Activated CD4-positive, alpha-beta memory T cell treated with anti-CD3 and anti-CD28 coated beads for 36 hours (primary cell): Measurements from ENCODE around the gene SLC36A1. TPM values are rescaled to one million over a fixed set of nuclear protein-coding genes. Genes with fewer than 3 reads are reported as not detected.
"Not testable (repeated sequence)": the region's sequence is repeated elsewhere in the genome, so short reads cannot be mapped to it uniquely, and the experiment has no call there.

Experiments used
- CTCF ChIA-PET: fragments of 350-600 bp; sonication (Branson Sonifier 250); formaldehyde crosslinking; loops from one replicate; lab custom pipeline; 2021; ENCODE audit warnings: antibody characterized with exemption, inconsistent platforms; lab: Charles Lee
- POLR2A ChIA-PET: fragments of 350-600 bp; sonication (Branson Sonifier 250); formaldehyde crosslinking; loops from one replicate; lab custom pipeline; 2021; ENCODE audit warnings: antibody characterized with exemption; lab: Charles Lee
- DNase-seq: peaks from one replicate; pipeline ENCODE4 v3.0.0-alpha.2; 2020
- H3K27ac Mint-ChIP-seq: one replicate; pipeline ENCODE4 v1.8.0; 2021; ENCODE audit warnings: mixed read lengths
- H3K27me3 Mint-ChIP-seq: one replicate; pipeline ENCODE4 v1.8.0; 2021; ENCODE audit warnings: mixed read lengths
- H3K36me3 Mint-ChIP-seq: one replicate; pipeline ENCODE4 v1.8.0; 2021; ENCODE audit warnings: mixed read lengths
- H3K4me1 Mint-ChIP-seq: one replicate; pipeline ENCODE4 v1.8.0; 2021; ENCODE audit warnings: low read depth, mixed read lengths
- H3K4me3 Mint-ChIP-seq: one replicate; pipeline ENCODE4 v1.8.0; 2021; ENCODE audit warnings: mild to moderate bottlenecking, mixed read lengths
- H3K9me3 Mint-ChIP-seq: one replicate; pipeline ENCODE4 v1.8.0; 2021; ENCODE audit warnings: mixed read lengths
- intact Hi-C: fragments of 100-400 bp; cut with micrococcal nuclease; formaldehyde crosslinking; loops from one replicate; pipeline ENCODE4 v1.15.1; 2023
- total RNA-seq, 2 experiments: library from RNA; stranded (reverse); gene quantifications; one replicate each; pipeline ENCODE4 v1.2.3, GENCODE V29; 2021

SLC36A1 gene
- total RNA-seq, 2 experiments from 2014 or later, result 3.8 to 3.9 TPM

GRCh38 chr5:151495320-151495719, 47.9 kb downstream of the SLC36A1 start:
- ChIA-PET CTCF (no interaction called here), POLR2A (no interaction called here)
- intact Hi-C loops, result no loop called here
- no peak for DNase-seq
- no peak overlapping the region for H3K27ac Mint-ChIP-seq
- no peaks in the 10 kb centered on the region for H3K36me3 Mint-ChIP-seq
- no peaks in the 10 kb centered on the region for H3K4me1 Mint-ChIP-seq
- H3K4me3 Mint-ChIP-seq, result no peak overlapping the region
- no peaks in the 10 kb centered on the region for H3K9me3 Mint-ChIP-seq
- H3K27me3 Mint-ChIP-seq, result no peaks in the 10 kb centered on the region

- CTCF ChIA-PET, result no interaction called here
- no peaks in the 10 kb centered on the region for H3K9me3 Mint-ChIP-seq
- H3K4me1 Mint-ChIP-seq, result peaks cover 5% of the 10 kb centered on the region
- H3K36me3 Mint-ChIP-seq, result no peaks in the 10 kb centered on the region
- POLR2A ChIA-PET, result no interaction called here
- intact Hi-C loops, result no loop called here
- H3K27me3 Mint-ChIP-seq, result no peaks in the 10 kb centered on the region
- no peak overlapping the region for H3K27ac Mint-ChIP-seq
- no peak overlapping the region for H3K4me3 Mint-ChIP-seq
- DNase-seq, result no peak
Observed at GRCh38 chr5:151496041-151496484, 48.7 kb downstream of the SLC36A1 start.

DNA sequence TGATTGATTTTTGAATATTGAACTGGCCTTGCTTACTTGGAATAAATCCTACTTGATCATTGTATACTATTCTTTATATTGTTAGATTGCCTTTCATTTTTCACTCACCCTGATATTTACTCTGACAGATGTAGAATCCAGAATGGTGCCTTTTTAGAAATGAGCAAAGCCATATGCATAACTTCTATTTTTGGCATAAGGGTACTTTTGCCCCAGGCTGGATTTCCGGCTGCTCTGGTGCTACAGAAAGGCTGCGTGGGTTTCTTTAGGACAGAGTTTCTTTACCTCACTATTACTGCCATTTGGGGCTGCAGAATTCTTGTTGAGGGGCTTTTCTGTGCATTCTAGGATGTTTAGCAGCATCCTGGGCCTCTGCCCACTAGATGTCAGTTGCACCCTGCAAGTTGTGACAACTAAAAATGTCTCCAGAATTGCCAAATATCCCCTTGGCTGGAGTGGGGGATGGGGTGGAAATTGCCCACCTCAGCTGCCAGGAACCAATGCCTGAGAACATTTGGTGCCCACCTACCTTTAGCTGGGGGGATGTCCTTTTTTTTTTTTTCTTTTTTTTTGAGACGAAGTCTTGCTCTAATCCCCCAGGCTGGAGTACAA, 50.1 kb downstream of the SLC36A1 start:
- no peaks in the 10 kb centered on the region for H3K36me3 Mint-ChIP-seq
- H3K9me3 Mint-ChIP-seq, result no peaks in the 10 kb centered on the region
- ChIA-PET CTCF (interaction anchor here (1.7 to 2.1 kb wide), 2 partner anchors 50 to 155 kb away, joined by 7 to 14 read pairs; partner anchors contain the start of gene SLC36A1), POLR2A (no interaction called here)
- no peak for DNase-seq
- no peak overlapping the region for H3K4me3 Mint-ChIP-seq
- no peaks in the 10 kb centered on the region for H3K27me3 Mint-ChIP-seq
- no peak overlapping the region for H3K27ac Mint-ChIP-seq
- intact Hi-C loops, result no loop called here
- H3K4me1 Mint-ChIP-seq, result peaks cover 5% of the 10 kb centered on the region

GRCh38 chr5:151498395-151499155, 51.2 kb downstream of the SLC36A1 start:
- DNase-seq, result no peak
- no peak overlapping the region for H3K4me3 Mint-ChIP-seq
- POLR2A ChIA-PET, result no interaction called here
- intact Hi-C loops, result no loop called here
- CTCF ChIA-PET, result interaction anchor here (1.1 to 2.1 kb wide), 3 partner anchors 10 to 154 kb away, joined by 3 to 14 read pairs (median 7); partner anchors contain the start of gene SLC36A1
- no peak overlapping the region for H3K27ac Mint-ChIP-seq
- H3K4me1 Mint-ChIP-seq, result peaks cover 5% of the 10 kb centered on the region
- no peaks in the 10 kb centered on the region for H3K27me3 Mint-ChIP-seq
- H3K9me3 Mint-ChIP-seq, result no peaks in the 10 kb centered on the region
- H3K36me3 Mint-ChIP-seq, result no peaks in the 10 kb centered on the region

GRCh38 chr5:151499501-151500035, 52.2 kb downstream of the SLC36A1 start:
- ChIA-PET POLR2A (no interaction called here), CTCF (interaction anchor here (0.7 to 2.1 kb wide), 7 partner anchors 9 to 180 kb away, joined by 3 to 14 read pairs (median 3); partner anchors contain the start of gene SLC36A1)
- intact Hi-C loops, result loop anchor here (1.0 to 2.0 kb wide), 2 partner anchors 52 to 153 kb away; partner anchors contain the start of gene SLC36A1
- peaks cover 5% of the 10 kb centered on the region for H3K4me1 Mint-ChIP-seq
- no peak for DNase-seq
- H3K36me3 Mint-ChIP-seq, result no peaks in the 10 kb centered on the region
- no peak overlapping the region for H3K27ac Mint-ChIP-seq
- H3K9me3 Mint-ChIP-seq, result no peaks in the 10 kb centered on the region
- H3K4me3 Mint-ChIP-seq, result no peak overlapping the region
- no peaks in the 10 kb centered on the region for H3K27me3 Mint-ChIP-seq

GRCh38 chr5:151504006-151504405, 56.6 kb downstream of the SLC36A1 start:
- CTCF ChIA-PET, result interaction anchor here (1.3 kb wide), 1 partner anchor 148 kb away, joined by 3 read pairs; no protein-coding TSS in a partner anchor

DNA sequence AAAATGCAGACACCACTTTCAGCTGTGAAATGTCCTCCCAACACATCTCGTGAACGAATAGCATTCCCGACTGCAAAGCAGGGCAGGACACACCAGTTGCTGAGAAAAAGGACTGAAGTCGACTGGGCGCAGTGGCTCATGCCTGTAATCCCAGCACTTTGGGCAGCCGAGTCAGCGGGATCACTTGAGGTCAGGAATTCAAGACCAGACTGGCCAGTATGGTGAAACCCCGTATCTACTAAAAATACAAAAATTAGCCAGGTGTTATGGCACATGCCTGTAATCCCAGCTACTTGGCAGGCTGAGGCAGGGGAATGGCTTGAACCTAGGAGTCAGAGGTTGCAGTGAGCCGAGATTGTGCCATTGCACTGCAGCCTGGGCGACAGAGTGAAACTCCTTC, 60.9 kb downstream of the SLC36A1 start:
- DNase-seq, H3K36me3 Mint-ChIP-seq, H3K4me3 Mint-ChIP-seq, H3K9me3 Mint-ChIP-seq, POLR2A ChIA-PET, H3K27me3 Mint-ChIP-seq, intact Hi-C loops, H3K4me1 Mint-ChIP-seq, H3K27ac Mint-ChIP-seq: not testable (repeated sequence)
- CTCF ChIA-PET, result interaction anchor here (1.2 to 2.4 kb wide), 3 partner anchors 15 to 144 kb away, joined by 3 to 5 read pairs (median 3); partner anchors contain the start of gene SLC36A1

More at GRCh38 chr5:151504006-151504405, 56.6 kb downstream of the SLC36A1 start:
- H3K9me3 Mint-ChIP-seq, result no peaks in the 10 kb centered on the region
- peaks cover 5% of the 10 kb centered on the region for H3K4me1 Mint-ChIP-seq
- H3K27me3 Mint-ChIP-seq, result no peaks in the 10 kb centered on the region
- no peak for DNase-seq
- POLR2A ChIA-PET, result no interaction called here
- H3K4me3 Mint-ChIP-seq, result no peak overlapping the region
- intact Hi-C loops, result no loop called here
- H3K36me3 Mint-ChIP-seq, result no peaks in the 10 kb centered on the region
- H3K27ac Mint-ChIP-seq, result no peak overlapping the region

GRCh38 chr5:151509231-151509630, 61.8 kb downstream of the SLC36A1 start:
- DNase-seq, result no peak
- no peaks in the 10 kb centered on the region for H3K27me3 Mint-ChIP-seq
- no peaks in the 10 kb centered on the region for H3K4me1 Mint-ChIP-seq
- H3K9me3 Mint-ChIP-seq, result no peaks in the 10 kb centered on the region
- POLR2A ChIA-PET, result no interaction called here
- CTCF ChIA-PET, result interaction anchor here (0.7 to 2.4 kb wide), 3 partner anchors 10 to 193 kb away, joined by 3 to 5 read pairs (median 3); partner anchors contain the start of gene SLC36A1
- H3K4me3 Mint-ChIP-seq, result no peak overlapping the region
- no peaks in the 10 kb centered on the region for H3K36me3 Mint-ChIP-seq
- no peak overlapping the region for H3K27ac Mint-ChIP-seq
- intact Hi-C loops, result no loop called here

GRCh38 chr5:151509836-151510235, 62.4 kb downstream of the SLC36A1 start:
- CTCF ChIA-PET, result interaction anchor here (2.4 kb wide), 1 partner anchor 63 kb away, joined by 5 read pairs; the partner anchor contains the start of gene SLC36A1
- H3K36me3 Mint-ChIP-seq, result no peaks in the 10 kb centered on the region
- DNase-seq, result no peak
- POLR2A ChIA-PET, result no interaction called here
- H3K9me3 Mint-ChIP-seq, result no peaks in the 10 kb centered on the region
- H3K4me3 Mint-ChIP-seq, result no peak overlapping the region
- H3K27ac Mint-ChIP-seq, result no peak overlapping the region
- H3K27me3 Mint-ChIP-seq, result no peaks in the 10 kb centered on the region
- no peaks in the 10 kb centered on the region for H3K4me1 Mint-ChIP-seq
- intact Hi-C loops, result no loop called here

DNA sequence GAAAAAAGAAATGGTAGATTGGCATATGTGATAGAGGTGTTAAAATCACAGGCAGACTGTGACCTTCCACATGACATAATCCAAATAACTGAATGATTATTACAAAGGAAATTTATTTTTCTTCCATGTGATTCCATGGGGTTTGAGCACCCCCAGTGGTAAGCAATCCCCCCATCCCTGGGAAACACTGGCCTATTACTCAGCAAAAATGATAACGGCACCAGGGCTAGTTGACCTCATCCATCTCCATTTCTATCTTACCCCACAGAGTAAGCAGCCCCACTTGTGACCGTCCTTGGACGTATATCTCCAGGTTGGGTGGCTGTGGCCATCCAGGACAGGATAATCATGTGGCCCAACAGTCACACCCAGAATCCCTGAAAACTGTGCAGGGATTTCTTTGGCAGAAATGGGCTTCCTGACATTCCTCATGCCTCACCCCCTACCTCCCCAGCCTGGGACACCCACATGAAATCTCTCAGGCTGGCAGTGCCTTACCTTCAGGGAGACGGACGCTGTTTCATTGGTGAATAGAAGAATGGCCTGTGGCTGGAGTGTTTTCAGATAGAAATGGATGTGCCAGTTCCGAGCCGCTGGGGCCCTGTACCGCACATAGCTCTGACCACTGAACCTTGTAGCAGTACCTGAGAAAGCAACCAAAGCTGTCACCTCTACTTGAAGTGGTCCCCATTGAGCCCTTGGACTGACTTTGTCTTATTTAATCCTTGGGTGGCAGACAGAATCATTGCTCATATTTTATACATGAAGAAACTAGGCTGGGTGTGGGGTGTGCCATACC, 69.9 kb downstream of the SLC36A1 start:
- Mint-ChIP-seq H3K4me1 (no peaks in the 10 kb centered on the region), H3K9me3 (no peaks in the 10 kb centered on the region), H3K27ac (no peak overlapping the region), H3K27me3 (no peaks in the 10 kb centered on the region), H3K36me3 (no peaks in the 10 kb centered on the region), H3K4me3 (no peak overlapping the region)
- CTCF ChIA-PET, result interaction anchor here (1.0 kb wide), 1 partner anchor 135 kb away, joined by 4 read pairs; no protein-coding TSS in a partner anchor
- DNase-seq, result no peak
- intact Hi-C loops, result no loop called here
- POLR2A ChIA-PET, result no interaction called here

DNA sequence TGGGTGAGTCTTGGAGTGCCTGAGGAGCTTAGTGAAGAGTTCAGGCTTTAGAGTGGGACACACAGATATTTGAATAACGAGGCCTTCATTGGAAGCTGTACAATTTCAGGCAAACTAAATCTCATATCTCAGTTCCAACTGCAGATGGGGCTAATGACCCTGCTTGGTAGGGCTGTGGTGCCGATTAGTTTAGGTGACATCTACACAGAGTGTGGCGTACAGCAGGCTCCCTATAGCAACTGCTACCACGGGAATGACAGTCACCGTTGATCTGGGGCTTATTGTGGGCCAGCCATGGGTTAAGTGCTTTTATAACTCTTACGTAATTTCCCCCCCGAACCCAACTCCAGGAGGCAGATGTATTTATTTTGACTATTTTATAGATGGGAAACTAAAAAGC, 72.9 kb downstream of the SLC36A1 start:
- no peaks in the 10 kb centered on the region for H3K36me3 Mint-ChIP-seq
- H3K27me3 Mint-ChIP-seq, result no peaks in the 10 kb centered on the region
- no peak for DNase-seq
- ChIA-PET POLR2A (no interaction called here), CTCF (interaction anchor here (0.8 to 5.2 kb wide), 3 partner anchors 73 to 139 kb away, joined by 3 to 40 read pairs (median 6); partner anchors contain the start of gene SLC36A1)
- no peak overlapping the region for H3K27ac Mint-ChIP-seq
- H3K4me1 Mint-ChIP-seq, result no peaks in the 10 kb centered on the region
- no peak overlapping the region for H3K4me3 Mint-ChIP-seq
- H3K9me3 Mint-ChIP-seq, result no peaks in the 10 kb centered on the region
- intact Hi-C loops, result no loop called here
